ENCODE data around the gene ABR.
"Not testable (repeated sequence)": the region's sequence is repeated elsewhere in the genome, so short reads cannot be mapped to it uniquely, and the experiment has no call there.

ABR gene

GRCh38 chr17:1119924-1120323 is 59.9 kb downstream of the ABR start:
- peak; percentile 18 for DNase-seq

GRCh38 chr17:1116602-1117001 is 63.2 kb downstream of the ABR start:
- DNase-seq: no peak

GRCh38 chr17:1112875-1113274 is 66.9 kb downstream of the ABR start:
- DNase-seq: no peak

- DNase-seq: no peak
These were observed 68.0 kb downstream of the ABR start for GRCh38 chr17:1111599-1112443.

GRCh38 chr17:1110862-1111598 is 68.8 kb downstream of the ABR start:
- peak; percentile 10 for DNase-seq

GRCh38 chr17:1110541-1110861 is 69.3 kb downstream of the ABR start:
- no peak for DNase-seq

GRCh38 chr17:1109606-1110540 is 69.9 kb downstream of the ABR start:
- DNase-seq: no peak

- peak; percentile 75 for DNase-seq
These were observed 70.8 kb downstream of the ABR start for GRCh38 chr17:1108765-1109605.

GRCh38 chr17:1108478-1108764 is 71.4 kb downstream of the ABR start:
- peak; percentile 25 for DNase-seq

- peak; percentile 5 for DNase-seq
These were observed 71.9 kb downstream of the ABR start for GRCh38 chr17:1107777-1108477.

- no peak for DNase-seq
These were observed 72.6 kb downstream of the ABR start for GRCh38 chr17:1107083-1107776.

- no peak for DNase-seq
These were observed 75.6 kb downstream of the ABR start for GRCh38 chr17:1104222-1104621.

- no peak for DNase-seq
These were observed 79.4 kb downstream of the ABR start for GRCh38 chr17:1100382-1100781.

GRCh38 chr17:1099242-1099641 is 80.5 kb downstream of the ABR start:
- no peak for DNase-seq

GRCh38 chr17:1097972-1098744 is 81.6 kb downstream of the ABR start:
- not testable (repeated sequence) for DNase-seq

- no peak for DNase-seq
These were observed 83.6 kb downstream of the ABR start for GRCh38 chr17:1096215-1096614.

- no peak for DNase-seq
These were observed 84.0 kb downstream of the ABR start for GRCh38 chr17:1095853-1096173.

- peak; percentile 14 for DNase-seq
These were observed 84.5 kb downstream of the ABR start for GRCh38 chr17:1095090-1095852.

- DNase-seq: no peak
These were observed 85.2 kb downstream of the ABR start for GRCh38 chr17:1094591-1094990.

GRCh38 chr17:1091900-1092299 is 87.9 kb downstream of the ABR start:
- DNase-seq: no peak
